ENCODE measurements around the gene HCK. TPM values are rescaled to one million over a fixed set of nuclear protein-coding genes. Genes with fewer than 3 reads are reported as not detected.

The HCK gene
- total RNA-seq, 1 donor from 2014 or later = 99.9 TPM

DNA sequence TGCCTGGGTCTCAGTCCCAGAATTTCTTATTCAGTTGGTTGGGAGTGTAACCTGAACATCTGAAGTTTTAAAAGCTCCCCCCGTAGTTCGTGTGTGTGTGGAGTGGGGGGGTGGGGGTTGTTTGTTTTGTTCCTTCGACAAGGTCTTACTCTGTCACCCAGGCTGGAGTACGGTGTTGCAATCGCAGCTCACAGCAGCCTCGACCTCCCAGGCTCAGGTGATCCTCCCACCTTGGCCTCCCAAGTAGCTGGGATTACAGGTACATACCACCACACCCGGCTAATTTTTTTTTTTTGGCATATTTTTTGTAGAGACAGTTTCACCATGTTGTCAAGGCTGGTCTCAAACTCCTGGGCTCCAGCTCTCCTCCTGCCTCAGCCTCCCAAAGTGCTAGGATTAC lies 38.7 kb upstream of the HCK start:
- intact Hi-C loops (cut with DNase I) = no loop called here
- Histone ChIP-seq H3K27me3 (ENCODE audit: low read depth) (peaks cover 11% of the 10 kb centered on the region), H3K9me3 (no peaks in the 10 kb centered on the region), H3K36me3 (no peaks in the 10 kb centered on the region), H3K27ac (no peak overlapping the region), H3K4me3 (no peak overlapping the region), H3K4me1 (peaks cover 17% of the 10 kb centered on the region)
- no peak for ATAC-seq
- DNase-seq = peak; percentile 11
- TF ChIP-seq, protein P1, sequence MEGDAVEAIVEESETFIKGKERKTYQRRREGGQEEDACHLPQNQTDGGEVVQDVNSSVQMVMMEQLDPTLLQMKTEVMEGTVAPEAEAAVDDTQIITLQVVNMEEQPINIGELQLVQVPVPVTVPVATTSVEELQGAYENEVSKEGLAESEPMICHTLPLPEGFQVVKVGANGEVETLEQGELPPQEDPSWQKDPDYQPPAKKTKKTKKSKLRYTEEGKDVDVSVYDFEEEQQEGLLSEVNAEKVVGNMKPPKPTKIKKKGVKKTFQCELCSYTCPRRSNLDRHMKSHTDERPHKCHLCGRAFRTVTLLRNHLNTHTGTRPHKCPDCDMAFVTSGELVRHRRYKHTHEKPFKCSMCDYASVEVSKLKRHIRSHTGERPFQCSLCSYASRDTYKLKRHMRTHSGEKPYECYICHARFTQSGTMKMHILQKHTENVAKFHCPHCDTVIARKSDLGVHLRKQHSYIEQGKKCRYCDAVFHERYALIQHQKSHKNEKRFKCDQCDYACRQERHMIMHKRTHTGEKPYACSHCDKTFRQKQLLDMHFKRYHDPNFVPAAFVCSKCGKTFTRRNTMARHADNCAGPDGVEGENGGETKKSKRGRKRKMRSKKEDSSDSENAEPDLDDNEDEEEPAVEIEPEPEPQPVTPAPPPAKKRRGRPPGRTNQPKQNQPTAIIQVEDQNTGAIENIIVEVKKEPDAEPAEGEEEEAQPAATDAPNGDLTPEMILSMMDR (IDR thresholded peaks at IDR 0.05) = no peak

DNA sequence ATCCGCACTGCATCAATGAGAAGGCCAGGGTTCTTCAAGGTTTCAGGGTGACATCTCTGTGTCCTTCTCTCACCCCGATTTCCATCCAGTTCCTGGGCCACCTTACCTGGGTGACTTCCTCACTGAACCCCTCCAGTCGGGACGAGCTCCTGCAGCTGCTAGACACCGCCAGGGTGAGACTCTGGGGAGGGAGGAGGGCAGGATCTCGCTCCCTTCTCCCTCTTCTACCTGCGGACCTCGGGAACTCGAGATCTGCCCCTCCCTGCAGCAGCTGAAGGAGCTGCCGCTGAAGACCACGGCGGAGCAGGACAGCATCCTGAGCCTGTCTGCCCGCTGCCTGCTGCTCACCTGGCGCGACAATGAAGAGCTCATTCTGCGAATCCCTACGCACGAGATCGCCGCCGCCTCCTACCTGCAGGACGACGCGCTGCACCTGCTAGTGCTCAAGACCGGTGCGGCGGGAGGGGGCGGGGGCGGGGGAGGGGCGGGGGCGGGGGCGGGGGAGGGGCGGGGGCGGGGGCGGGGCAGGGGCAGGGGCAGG lies 34.3 kb upstream of the HCK start:
- peak; percentile 70 to 78 for ATAC-seq
- H3K4me1 ChIP-seq = peaks cover 13% of the 10 kb centered on the region
- peaks cover 31% of the 10 kb centered on the region for H3K27me3 ChIP-seq (ENCODE audit: low read depth)
- TF ChIP-seq, protein P1 (IDR thresholded peaks at IDR 0.05) = peak; percentile 27
- no peaks in the 10 kb centered on the region for H3K9me3 ChIP-seq
- H3K4me3 ChIP-seq = peak overlapping the region; percentile 58
- H3K36me3 ChIP-seq = peaks cover 2% of the 10 kb centered on the region
- H3K27ac ChIP-seq = no peak overlapping the region
- intact Hi-C loops (cut with DNase I) = no loop called here
- DNase-seq = peak; percentile 76

DNA sequence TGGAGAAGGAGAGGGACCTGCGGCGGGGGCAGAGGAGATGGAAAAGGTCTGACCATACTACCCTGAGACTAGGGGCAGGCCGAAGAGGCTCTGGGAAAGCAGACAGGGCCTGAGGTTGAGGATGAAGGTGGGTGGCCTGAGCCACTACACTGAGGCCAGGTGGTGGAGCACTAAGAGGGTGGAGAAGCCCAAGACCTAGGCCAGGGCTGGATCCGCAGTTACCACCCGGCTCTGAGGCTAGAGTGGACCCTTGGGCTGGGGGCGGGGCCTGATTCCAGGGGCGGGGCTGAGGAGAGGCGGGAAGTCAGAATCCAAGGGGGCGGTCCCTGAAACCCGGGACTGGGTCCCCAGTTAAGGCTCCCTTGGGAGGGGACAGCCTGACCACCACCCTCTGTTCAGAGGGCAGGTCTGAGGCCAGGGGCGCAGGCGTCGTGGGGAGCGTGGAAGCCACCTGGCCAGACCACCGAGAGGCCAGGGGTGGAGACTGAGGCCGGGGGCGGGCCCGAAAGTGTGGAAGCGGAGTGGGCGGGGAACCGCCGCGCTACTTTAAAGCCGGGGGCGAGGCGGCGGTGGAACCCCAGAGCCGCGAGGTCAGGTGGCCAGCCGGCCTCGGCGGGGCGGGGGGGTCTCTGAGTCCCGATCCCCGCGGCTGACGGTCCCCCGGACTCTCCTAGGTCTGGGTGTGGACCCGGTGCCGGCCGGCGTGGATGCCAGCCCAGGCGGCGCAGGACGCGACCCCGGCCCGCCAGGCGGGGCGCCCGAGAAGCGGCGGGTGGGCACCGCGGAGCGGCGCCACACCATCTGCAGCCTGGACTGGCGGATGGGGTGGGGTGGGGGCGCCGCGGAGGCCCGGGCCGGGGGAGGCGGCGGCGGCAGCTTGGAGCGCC lies 33.5 kb upstream of the HCK start:
- Histone ChIP-seq H3K9me3 (no peaks in the 10 kb centered on the region), H3K27ac (no peak overlapping the region), H3K4me3 (peak overlapping the region; percentile 58), H3K4me1 (peaks cover 13% of the 10 kb centered on the region), H3K36me3 (peaks cover 5% of the 10 kb centered on the region), H3K27me3 (ENCODE audit: low read depth) (peaks cover 34% of the 10 kb centered on the region)
- TF ChIP-seq, protein P1 (IDR thresholded peaks at IDR 0.05) = no peak
- peak; percentile 87 to 92 for ATAC-seq
- intact Hi-C loops (cut with DNase I) = no loop called here
- DNase-seq = peak; percentile 74

DNA sequence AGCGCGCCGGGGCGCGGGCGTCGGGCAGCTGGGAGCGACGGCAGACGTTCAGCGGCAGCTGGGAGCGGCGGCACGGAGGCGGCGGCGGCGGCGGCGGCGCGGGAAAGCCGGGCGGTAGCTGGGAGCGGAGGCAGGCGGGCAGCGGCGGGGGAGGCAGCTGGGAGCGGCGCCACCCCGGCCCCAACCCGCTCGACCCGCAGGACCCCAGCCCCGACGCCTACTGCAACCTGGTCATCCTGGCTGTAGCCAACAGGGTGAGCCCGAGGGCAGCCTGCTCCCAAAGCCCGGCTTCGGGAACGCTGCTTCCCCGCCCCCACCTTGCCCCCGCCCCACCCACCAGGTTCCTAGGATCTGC lies 32.9 kb upstream of the HCK start:
- ATAC-seq (no peak), DNase-seq (peak; percentile 43)
- Histone ChIP-seq H3K27me3 (ENCODE audit: low read depth) (peaks cover 34% of the 10 kb centered on the region), H3K4me1 (peaks cover 13% of the 10 kb centered on the region), H3K9me3 (no peaks in the 10 kb centered on the region), H3K4me3 (peak overlapping the region; percentile 58), H3K27ac (no peak overlapping the region), H3K36me3 (peaks cover 5% of the 10 kb centered on the region)
- intact Hi-C loops (cut with DNase I) = no loop called here
- TF ChIP-seq, protein P1 (IDR thresholded peaks at IDR 0.05) = no peak

DNA sequence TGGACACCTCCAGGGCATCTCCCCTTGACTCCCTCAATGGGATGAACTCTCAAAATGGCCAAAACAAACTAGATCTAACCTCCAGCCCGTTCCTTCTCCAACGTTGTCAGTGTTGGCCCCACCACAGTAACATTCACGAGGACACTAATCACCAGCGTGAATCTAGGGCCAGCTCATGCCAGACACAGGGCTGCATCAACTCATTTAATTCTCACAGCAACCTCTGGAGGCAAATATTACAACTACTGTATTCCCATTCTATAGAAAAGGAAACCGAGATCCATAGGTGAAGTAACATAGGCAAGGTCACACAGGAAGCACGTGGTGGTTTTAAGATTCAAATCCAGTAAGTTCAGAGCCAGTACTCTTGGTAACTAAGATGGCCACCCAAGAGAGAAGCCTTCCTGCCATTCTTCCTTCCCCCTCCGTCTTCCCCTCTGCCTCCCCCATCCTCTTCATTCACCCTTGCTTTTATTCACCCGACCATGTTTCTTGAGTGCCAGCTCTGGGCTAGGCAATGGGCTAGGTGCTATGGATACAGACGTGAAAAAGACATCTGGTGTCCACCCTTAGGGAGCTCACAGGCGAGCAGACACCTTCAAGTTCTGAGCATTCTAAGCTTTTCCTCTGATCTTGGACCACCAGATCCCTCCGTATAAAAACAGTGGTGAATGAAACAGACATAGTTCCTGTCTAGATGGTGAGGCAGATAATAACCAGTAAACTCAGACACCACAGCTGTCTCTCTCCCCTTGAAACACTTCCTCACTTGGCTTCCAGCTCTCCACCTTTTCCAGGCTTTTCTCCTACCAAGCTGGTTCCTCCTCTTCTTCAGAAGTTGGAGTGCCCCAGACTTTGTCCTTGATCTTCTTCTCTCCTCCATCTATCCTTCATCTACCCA lies 32.2 kb upstream of the HCK start:
- Histone ChIP-seq H3K27ac (no peak overlapping the region), H3K27me3 (ENCODE audit: low read depth) (peaks cover 28% of the 10 kb centered on the region), H3K9me3 (no peaks in the 10 kb centered on the region), H3K36me3 (peaks cover 5% of the 10 kb centered on the region), H3K4me3 (peak overlapping the region; percentile 58), H3K4me1 (peaks cover 13% of the 10 kb centered on the region)
- TF ChIP-seq, protein P1 (IDR thresholded peaks at IDR 0.05) = no peak
- intact Hi-C loops (cut with DNase I) = no loop called here
- DNase-seq (no peak), ATAC-seq (no peak)
